ENCODE results near the gene TMEM183A. TPM values are rescaled to one million over a fixed set of nuclear protein-coding genes. Genes with fewer than 3 reads are reported as not detected.

TMEM183A gene
- total and polyA plus RNA-seq, 2 of the 4 experiments (the other 2 are of a cell fraction), result 56.8 to 63.1 TPM

- Histone ChIP-seq H3K27ac (ENCODE audit: insufficient read depth, low read length) (peak within 1 kb of the TSS; percentile 61), H3K14ac (replicated peaks; ENCODE audit: low read depth, low read length) (peak within 1 kb of the TSS; percentile 73), H2AK5ac (ENCODE audit: low read depth, low read length) (peak within 1 kb of the TSS; percentile 85), H4K20me1 (ENCODE audit: insufficient read depth, low read length) (peaks cover 25% of the 10 kb centered on the region; the same call in 1 of the 2 replicates), H3K4me2 (ENCODE audit: low read depth, low read length) (peak within 1 kb of the TSS; percentile 100), H3K36me3 (ENCODE audit: control insufficient read depth, insufficient read depth, low read length) (peaks cover 8% of the 10 kb centered on the region), H4K5ac (ENCODE audit: low read depth, low read length) (peak within 1 kb of the TSS; percentile 90), H2BK120ac (ENCODE audit: low read depth, low read length) (peak within 1 kb of the TSS; percentile 13; the same call in 1 of the 2 replicates), H4K91ac (ENCODE audit: insufficient read depth, low read depth, low read length) (peak within 1 kb of the TSS; percentile 63), H3K4me1 (ENCODE audit: control insufficient read depth, insufficient read depth, low read length) (peaks cover 9% of the 10 kb centered on the region), H2BK5ac (ENCODE audit: low read depth, low read length, poor library complexity, severe bottlenecking) (peak within 1 kb of the TSS; percentile 64), H4K8ac (ENCODE audit: low read depth in 2 of 2, low read length in 2 of 2) (peak within 1 kb of the TSS; percentile 68 to 92; a peak in 3 of 4 replicates), H3K27me3 (ENCODE audit: control insufficient read depth, insufficient read depth, low read length) (no peaks in the 10 kb centered on the region), H2BK20ac (ENCODE audit: low read depth, low read length) (no peak within 1 kb of the TSS), H2AFZ (replicated peaks; ENCODE audit: low read length, poor library complexity) (peak within 1 kb of the TSS; percentile 95), H3K56ac (ENCODE audit: extremely low read depth, insufficient read depth, low read length) (no peak within 1 kb of the TSS; the same call in 1 of the 2 replicates), H3K4me3 (ENCODE audit: insufficient read depth, low read depth, low read length) (peak within 1 kb of the TSS; percentile 94), H3K79me1 (ENCODE audit: low read depth in 1 of 2, low read length in 2 of 2) (peaks cover 13 to 53% of the 10 kb centered on the region in 2 experiments), H3K23ac (ENCODE audit: low read depth, low read length) (peak within 1 kb of the TSS; percentile 90), H3K4ac (ENCODE audit: low read depth, low read length) (peak within 1 kb of the TSS; percentile 82), H3K9me1 (ENCODE audit: insufficient read depth, low read length) (peaks cover 10% of the 10 kb centered on the region), H3K9me3 (ENCODE audit: control insufficient read depth, insufficient read depth, low read length) (no peaks in the 10 kb centered on the region), H2AK9ac (replicated peaks; ENCODE audit: low read depth, low read length, poor library complexity) (peak within 1 kb of the TSS; percentile 84), H2BK15ac (ENCODE audit: low read depth, low read length) (peak within 1 kb of the TSS; percentile 29; the same call in 2 of the 3 replicates), H3K9ac (ENCODE audit: low read depth, low read length) (peak within 1 kb of the TSS; percentile 97), H3K18ac (ENCODE audit: low read depth, low read length) (no peak within 1 kb of the TSS; the same call in 1 of the 2 replicates)
- WGBS, 2 experiments (ENCODE audit: extremely low coverage in 2 of 2, insufficient read length in 1 of 2), result 1% methylated on average over 45 of the region's 86 CpGs; no CpG with 5 or more reads in 1 of the 2 experiments
- TF ChIP-seq CTCF (conservative IDR thresholded peaks at IDR 0.05; ENCODE audit: low read depth, low read length) (0 out of 2 replicates have a peak, but pooled peaks have one; percentile 11), BHLHE40 (IDR thresholded peaks at IDR 0.05; ENCODE audit: low read depth, low read length) (no peak), USF2 (IDR thresholded peaks at IDR 0.05; ENCODE audit: low read depth, low read length) (no peak), POLR2A (IDR thresholded peaks at IDR 0.05; ENCODE audit: low read depth, low read length) (peak; percentile 90), MXI1 (IDR thresholded peaks at IDR 0.05; ENCODE audit: borderline replicate concordance, low read depth, low read length) (0 out of 2 replicates have a peak, but pooled peaks have one; percentile 16), MAZ (IDR thresholded peaks at IDR 0.05; ENCODE audit: borderline replicate concordance, low read depth, low read length) (peak; percentile 81; the same call in 1 of the 2 replicates)
- ATAC-seq (ENCODE audit: low read depth), result peak; percentile 99
- no TSS peak for BruUV-seq (replicated peaks)
- POLR2A ChIA-PET (ENCODE audit: unreplicated experiment), result no interaction called here
- intact Hi-C loops (cut with micrococcal nuclease) (no loop called here), dilution Hi-C loops (cut with HindIII; ENCODE audit: low sequenced_read_pairs, unreplicated experiment) (no loop called here), in situ Hi-C loops (cut with MboI; ENCODE audit: low sequenced_read_pairs) (no loop called here)
- CTCF ChIA-PET, result no interaction called here
- DNase-seq, result peak; percentile 78
Measured at GRCh38 chr1:202957733-202958543, 49.2 kb upstream of the TMEM183A start, which contains the start of gene ADIPOR1. Gene ADIPOR1 (minus strand): TSS chr1:202958312. CDS start chr1:202951070, 7,242 bp downstream.
